Measurements from ENCODE around the gene ST8SIA5.

ST8SIA5 gene

GRCh38 chr18:46628206-46628605 lies 128.6 kb downstream of the ST8SIA5 start:
- no peak for DNase-seq (ENCODE audit: low spot score)

GRCh38 chr18:46627136-46627535 lies 129.7 kb downstream of the ST8SIA5 start:
- DNase-seq (ENCODE audit: low spot score) = no peak

GRCh38 chr18:46625069-46625468 lies 131.8 kb downstream of the ST8SIA5 start:
- DNase-seq (ENCODE audit: low spot score) = no peak

- no peak for DNase-seq (ENCODE audit: low spot score)
Measured at GRCh38 chr18:46624127-46624526, 132.7 kb downstream of the ST8SIA5 start.

GRCh38 chr18:46623541-46623940 lies 133.3 kb downstream of the ST8SIA5 start:
- DNase-seq (ENCODE audit: low spot score) = no peak

- DNase-seq (ENCODE audit: low spot score) = peak; percentile 26
Measured at GRCh38 chr18:46622999-46623398, 133.9 kb downstream of the ST8SIA5 start.

- DNase-seq (ENCODE audit: low spot score) = no peak
Measured at GRCh38 chr18:46622451-46622850, 134.4 kb downstream of the ST8SIA5 start.

GRCh38 chr18:46621871-46622270 lies 135.0 kb downstream of the ST8SIA5 start:
- DNase-seq (ENCODE audit: low spot score) = no peak

- DNase-seq (ENCODE audit: low spot score) = no peak
Measured at GRCh38 chr18:46621111-46621766, 135.6 kb downstream of the ST8SIA5 start.

- DNase-seq (ENCODE audit: low spot score) = no peak
Measured at GRCh38 chr18:46619559-46619958, 137.3 kb downstream of the ST8SIA5 start.

All from kidney tubule cell (primary cell).